GM10266 (cell line): ENCODE data around the gene HMX1.
A peak's percentile ranks its signal among the peaks of the same experiment; 100 is the strongest.

ENCODE experiments used
- DNase-seq: peaks from one replicate; pipeline ENCODE4 v3.0.0; 2012; ENCODE audit errors: extremely low spot score
- CTCF ChIP-seq: IDR thresholded peaks from 2 replicates; pipeline ENCODE4 v1.5.1; 2012; ENCODE audit warnings: mild to moderate bottlenecking, low read depth; ENCODE audit not compliant: control insufficient read depth, insufficient read depth; ENCODE audit errors: missing control alignments

Gene HMX1

GRCh38 chr4:8916906-8917305 lies 45.3 kb upstream of the HMX1 start:
- no peak for TF ChIP-seq CTCF
- no peak for DNase-seq

- TF ChIP-seq CTCF: no peak
- DNase-seq: peak; percentile 5
Observed at GRCh38 chr4:8916351-8916885, 44.8 kb upstream of the HMX1 start.

GRCh38 chr4:8915201-8916200 lies 43.9 kb upstream of the HMX1 start:
- no peak for TF ChIP-seq CTCF
- peak; percentile 15 for DNase-seq

GRCh38 chr4:8914461-8915171 lies 43.0 kb upstream of the HMX1 start:
- peak; percentile 9 for DNase-seq
- no peak for TF ChIP-seq CTCF

- peak; percentile 12 for DNase-seq
- no peak for TF ChIP-seq CTCF
Observed at GRCh38 chr4:8913858-8914460, 42.3 kb upstream of the HMX1 start.

- DNase-seq: peak; percentile 11
- TF ChIP-seq CTCF: no peak
Observed at GRCh38 chr4:8913121-8913857, 41.6 kb upstream of the HMX1 start.
